DOHH2 (cell line): Measurements from ENCODE around the gene C1orf116.

ENCODE experiments used
- H3F3A ChIP-seq: fragments of 200-600 bp; sonication (generic), shearing (Covaris generic); 2 replicates; pipeline ENCODE4 v1.6.0; 2016; ENCODE audit warnings: antibody characterized with exemption, mild to moderate bottlenecking; ENCODE audit not compliant: control insufficient read depth, insufficient read depth
- H3K27ac ChIP-seq: fragments of 200-600 bp; sonication (generic); 2 replicates; pipeline ENCODE4 v1.5.1; 2014; ENCODE audit warnings: low read depth, mild to moderate bottlenecking, low read length, moderate library complexity
- H3K27me3 ChIP-seq: fragments of 200-600 bp; sonication (generic); 2 replicates; pipeline ENCODE4 v1.6.1; 2014; ENCODE audit warnings: mild to moderate bottlenecking, low read length, mixed read lengths; ENCODE audit not compliant: control insufficient read depth
- H3K36me3 ChIP-seq: fragments of 200-600 bp; sonication (generic); 2 replicates; pipeline ENCODE4 v1.6.1; 2014; ENCODE audit warnings: mild to moderate bottlenecking, low read length, moderate library complexity, mixed read lengths; ENCODE audit not compliant: control insufficient read depth
- H3K4me1 ChIP-seq: fragments of 200-600 bp; sonication (generic); 2 replicates; pipeline ENCODE4 v1.6.1; 2014; ENCODE audit warnings: mild to moderate bottlenecking, low read length, mixed read lengths; ENCODE audit not compliant: control insufficient read depth
- H3K4me2 ChIP-seq: fragments of 200-600 bp; sonication (generic); 2 replicates; pipeline ENCODE4 v1.6.0; 2014; ENCODE audit warnings: mild to moderate bottlenecking, low read length, moderate library complexity
- H3K4me3 ChIP-seq: fragments of 200-600 bp; sonication (generic); 2 replicates; pipeline ENCODE4 v1.5.1; 2014; ENCODE audit warnings: mild to moderate bottlenecking, low read length, mixed read lengths
- H3K79me2 ChIP-seq: fragments of 200-600 bp; sonication (generic); 2 replicates; pipeline ENCODE4 v1.6.1; 2014; ENCODE audit warnings: mild to moderate bottlenecking, low read length, mixed read lengths; ENCODE audit not compliant: control insufficient read depth
- H3K9me2 ChIP-seq: fragments of 200-600 bp; sonication (generic); replicated peaks from 2 replicates; pipeline ENCODE4 v1.6.1; 2014; ENCODE audit warnings: mild to moderate bottlenecking, low read length, mixed read lengths; ENCODE audit not compliant: control insufficient read depth
- H3K9me3 ChIP-seq: fragments of 200-600 bp; sonication (generic); 2 replicates; pipeline ENCODE4 v1.6.1; 2014; ENCODE audit warnings: antibody characterized with exemption, low read length, mixed read lengths; ENCODE audit not compliant: control insufficient read depth, insufficient read depth
- H4K20me1 ChIP-seq: fragments of 200-600 bp; sonication (generic); 2 replicates; pipeline ENCODE4 v1.6.0; 2014; ENCODE audit warnings: low read depth, mild to moderate bottlenecking, antibody characterized with exemption, low read length, moderate library complexity; ENCODE audit not compliant: control insufficient read depth, insufficient read depth
- CTCF ChIP-seq: fragments of 200-600 bp; sonication (generic); IDR thresholded peaks from one replicate; pipeline ENCODE4 v1.5.1; 2014; ENCODE audit warnings: antibody characterized with exemption, mild to moderate bottlenecking, low read depth, low read length; ENCODE audit not compliant: poor library complexity, severe bottlenecking
- EZH2phosphoT487 ChIP-seq: fragments of 200-600 bp; sonication (generic); IDR thresholded peaks from 2 replicates; pipeline ENCODE4 v1.6.1; 2017; ENCODE audit warnings: borderline replicate concordance, mild to moderate bottlenecking, antibody characterized with exemption, low read length, moderate library complexity, mixed read lengths

C1orf116 gene

GRCh38 chr1:207034998-207035397, 2.4 kb upstream of the C1orf116 start:
- no peaks in the 10 kb centered on the region for H3K9me3 ChIP-seq
- H3K9me2 ChIP-seq: no peaks in the 10 kb centered on the region
- H3K4me3 ChIP-seq: no peak overlapping the region
- no peak overlapping the region for H3K4me2 ChIP-seq
- no peaks in the 10 kb centered on the region for H3F3A ChIP-seq
- peaks cover 47% of the 10 kb centered on the region for H3K27me3 ChIP-seq
- H3K4me1 ChIP-seq: no peaks in the 10 kb centered on the region
- H4K20me1 ChIP-seq: no peaks in the 10 kb centered on the region
- TF ChIP-seq CTCF (no peak), EZH2phosphoT487 (no peak)
- no peak overlapping the region for H3K27ac ChIP-seq
- H3K36me3 ChIP-seq: no peaks in the 10 kb centered on the region
- H3K79me2 ChIP-seq: no peaks in the 10 kb centered on the region

- Histone ChIP-seq H3K9me2 (no peaks in the 10 kb centered on the region), H3K9me3 (no peaks in the 10 kb centered on the region), H4K20me1 (no peaks in the 10 kb centered on the region), H3K4me3 (no peak overlapping the region), H3K4me2 (no peak overlapping the region), H3K27ac (no peak overlapping the region), H3F3A (no peaks in the 10 kb centered on the region), H3K79me2 (no peaks in the 10 kb centered on the region), H3K4me1 (no peaks in the 10 kb centered on the region), H3K27me3 (peaks cover 54% of the 10 kb centered on the region), H3K36me3 (no peaks in the 10 kb centered on the region)
- TF ChIP-seq CTCF (no peak), EZH2phosphoT487 (no peak)
These were observed 1.7 kb upstream of the C1orf116 start for GRCh38 chr1:207034208-207034607.

GRCh38 chr1:207033302-207033701, 746 bp upstream of the C1orf116 start:
- Histone ChIP-seq H3K4me2 (no peak overlapping the region), H3F3A (no peaks in the 10 kb centered on the region), H3K4me1 (no peaks in the 10 kb centered on the region)

More at GRCh38 chr1:207033302-207033701, 746 bp upstream of the C1orf116 start:
- no peak overlapping the region for H3K4me3 ChIP-seq
- no peaks in the 10 kb centered on the region for H3K36me3 ChIP-seq
- H4K20me1 ChIP-seq: no peaks in the 10 kb centered on the region
- no peak for TF ChIP-seq EZH2phosphoT487
- no peak for TF ChIP-seq CTCF
- peaks cover 62% of the 10 kb centered on the region for H3K27me3 ChIP-seq
- no peaks in the 10 kb centered on the region for H3K9me3 ChIP-seq
- H3K79me2 ChIP-seq: no peaks in the 10 kb centered on the region
- no peaks in the 10 kb centered on the region for H3K9me2 ChIP-seq
- no peak overlapping the region for H3K27ac ChIP-seq
